ENCODE results near the gene FRMPD2. TPM values are rescaled to one million over a fixed set of nuclear protein-coding genes. Genes with fewer than 3 reads are reported as not detected.
"Not testable (repeated sequence)": the region's sequence is repeated elsewhere in the genome, so short reads cannot be mapped to it uniquely, and the experiment has no call there.

Gene FRMPD2
- total and polyA plus RNA-seq, 8 donors, result 0.06 to 3.2 (median 2.1) TPM

DNA sequence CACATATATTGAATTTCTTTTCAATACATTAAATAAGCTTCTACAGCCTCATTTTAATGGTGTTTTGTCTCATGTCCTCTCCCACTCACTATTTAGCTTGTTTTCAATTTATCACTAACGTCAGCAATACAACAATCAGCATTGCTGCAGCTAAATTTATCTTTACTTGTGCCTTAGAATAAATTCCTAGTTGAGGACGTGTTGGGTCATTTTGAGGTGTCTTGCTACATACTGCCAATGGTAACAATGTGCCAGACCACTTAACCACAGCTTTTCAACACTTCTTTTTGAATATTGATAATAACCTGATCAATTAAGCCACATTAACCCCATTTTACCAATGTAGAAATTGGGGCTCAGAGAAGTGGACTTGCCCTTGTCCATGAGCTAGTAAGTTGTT, 26.0 kb downstream of the FRMPD2 start:
- DNase-seq (no peak), ATAC-seq (no peak)
- Histone ChIP-seq H3K36me3 (no peaks in the 10 kb centered on the region), H3K4me3 (no peak overlapping the region), H3K27me3 (no peaks in the 10 kb centered on the region), H3K4me1 (no peaks in the 10 kb centered on the region), H3K9me3 (no peaks in the 10 kb centered on the region), H3K27ac (no peak overlapping the region)
- intact Hi-C loops (cut with DNase I), result no loop called here
- TF ChIP-seq, protein P1, sequence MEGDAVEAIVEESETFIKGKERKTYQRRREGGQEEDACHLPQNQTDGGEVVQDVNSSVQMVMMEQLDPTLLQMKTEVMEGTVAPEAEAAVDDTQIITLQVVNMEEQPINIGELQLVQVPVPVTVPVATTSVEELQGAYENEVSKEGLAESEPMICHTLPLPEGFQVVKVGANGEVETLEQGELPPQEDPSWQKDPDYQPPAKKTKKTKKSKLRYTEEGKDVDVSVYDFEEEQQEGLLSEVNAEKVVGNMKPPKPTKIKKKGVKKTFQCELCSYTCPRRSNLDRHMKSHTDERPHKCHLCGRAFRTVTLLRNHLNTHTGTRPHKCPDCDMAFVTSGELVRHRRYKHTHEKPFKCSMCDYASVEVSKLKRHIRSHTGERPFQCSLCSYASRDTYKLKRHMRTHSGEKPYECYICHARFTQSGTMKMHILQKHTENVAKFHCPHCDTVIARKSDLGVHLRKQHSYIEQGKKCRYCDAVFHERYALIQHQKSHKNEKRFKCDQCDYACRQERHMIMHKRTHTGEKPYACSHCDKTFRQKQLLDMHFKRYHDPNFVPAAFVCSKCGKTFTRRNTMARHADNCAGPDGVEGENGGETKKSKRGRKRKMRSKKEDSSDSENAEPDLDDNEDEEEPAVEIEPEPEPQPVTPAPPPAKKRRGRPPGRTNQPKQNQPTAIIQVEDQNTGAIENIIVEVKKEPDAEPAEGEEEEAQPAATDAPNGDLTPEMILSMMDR (IDR thresholded peaks at IDR 0.05), result no peak

DNA sequence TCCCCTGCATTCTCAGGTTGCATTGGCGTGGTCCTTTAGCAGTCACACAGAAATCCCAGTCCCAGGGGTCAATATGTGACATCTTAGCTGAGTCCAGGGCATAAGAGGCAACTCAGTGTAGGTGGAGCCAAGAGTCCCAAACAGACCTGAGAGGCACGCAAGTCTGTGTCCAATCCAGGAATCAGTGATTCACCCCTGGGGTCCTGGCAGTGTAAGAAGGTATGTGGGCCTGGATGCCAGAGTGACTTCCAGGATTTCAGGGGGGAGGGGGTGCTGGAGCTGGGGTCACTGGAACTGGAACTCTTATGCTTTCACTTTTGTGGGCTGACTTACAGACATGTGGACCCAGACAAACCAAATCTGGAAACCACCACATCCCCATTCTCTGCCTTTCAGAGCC, 26.8 kb downstream of the FRMPD2 start:
- Histone ChIP-seq H3K4me3 (no peak overlapping the region), H3K4me1 (no peaks in the 10 kb centered on the region), H3K9me3 (no peaks in the 10 kb centered on the region), H3K27me3 (no peaks in the 10 kb centered on the region), H3K27ac (no peak overlapping the region), H3K36me3 (no peaks in the 10 kb centered on the region)
- TF ChIP-seq, protein P1 (IDR thresholded peaks at IDR 0.05), result no peak
- no peak for DNase-seq
- intact Hi-C loops (cut with DNase I), result no loop called here
- no peak for ATAC-seq

DNA sequence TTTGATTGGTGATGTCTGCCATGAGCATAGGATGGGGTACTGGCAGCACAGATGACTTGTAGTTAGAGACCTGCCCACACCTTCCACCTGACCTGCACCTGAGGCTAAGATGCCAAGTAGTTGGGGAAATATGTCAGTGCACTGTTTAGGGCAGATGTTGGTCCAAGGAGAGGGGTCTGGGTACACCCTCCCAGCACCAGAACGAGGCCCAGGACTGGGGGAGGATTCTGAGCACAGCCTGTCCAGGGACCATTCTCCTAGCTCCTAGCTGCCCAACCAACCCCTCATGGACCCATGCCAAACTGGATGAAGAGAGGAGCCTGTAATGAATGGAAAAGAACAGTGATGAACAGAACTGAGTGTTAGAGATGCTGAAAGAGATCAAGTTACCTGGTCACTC, 28.0 kb downstream of the FRMPD2 start:
- Histone ChIP-seq H3K4me1 (no peaks in the 10 kb centered on the region), H3K9me3 (no peaks in the 10 kb centered on the region), H3K27me3 (no peaks in the 10 kb centered on the region), H3K4me3 (no peak overlapping the region), H3K36me3 (no peaks in the 10 kb centered on the region), H3K27ac (no peak overlapping the region)
- TF ChIP-seq, protein P1 (IDR thresholded peaks at IDR 0.05), result no peak
- intact Hi-C loops (cut with DNase I), result no loop called here
- ATAC-seq (no peak), DNase-seq (no peak)

DNA sequence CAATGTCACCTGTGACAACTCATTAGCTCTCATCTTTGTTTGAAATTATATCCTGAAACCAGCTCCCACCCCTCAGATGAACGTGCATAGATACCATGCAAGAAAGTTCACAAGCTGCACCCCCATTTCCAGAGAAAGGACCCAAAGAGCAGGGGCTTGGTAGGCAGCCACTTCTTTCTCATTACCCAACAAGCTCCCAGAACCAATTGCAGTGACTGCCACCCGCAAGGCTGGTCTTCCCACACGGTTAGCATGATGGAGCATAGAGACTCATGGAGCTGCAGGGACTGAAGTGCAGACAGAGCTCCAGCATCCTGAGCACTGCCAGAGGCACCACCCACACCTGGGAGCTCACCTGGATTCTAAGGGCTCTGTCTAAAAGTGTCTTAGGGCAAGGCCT, 28.5 kb downstream of the FRMPD2 start:
- Histone ChIP-seq H3K27ac (no peak overlapping the region), H3K4me3 (no peak overlapping the region), H3K27me3 (no peaks in the 10 kb centered on the region), H3K9me3 (no peaks in the 10 kb centered on the region), H3K36me3 (no peaks in the 10 kb centered on the region), H3K4me1 (no peaks in the 10 kb centered on the region)
- ATAC-seq (no peak), DNase-seq (no peak)
- TF ChIP-seq, protein P1 (IDR thresholded peaks at IDR 0.05), result no peak
- intact Hi-C loops (cut with DNase I), result no loop called here

DNA sequence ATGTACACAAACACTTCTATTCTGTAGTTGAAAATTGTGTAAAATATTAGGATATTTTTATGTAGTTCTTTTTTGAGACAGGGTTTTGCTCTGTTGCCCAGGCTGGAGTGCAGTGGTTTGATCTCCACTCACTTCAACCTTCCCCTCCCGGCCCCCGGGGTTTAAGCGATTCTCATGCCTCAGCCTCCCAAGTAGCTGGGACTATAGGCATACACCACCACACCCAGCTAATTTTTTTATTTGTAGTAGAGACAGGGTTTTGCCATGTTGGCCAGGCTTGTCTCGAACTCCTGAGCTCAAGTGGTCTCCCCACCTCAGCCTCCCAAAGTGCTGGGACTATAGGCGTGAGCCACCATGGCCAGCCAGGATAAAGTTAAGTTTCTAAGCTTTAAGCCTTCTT, 30.6 kb downstream of the FRMPD2 start:
- ATAC-seq; H3K27ac ChIP-seq; H3K36me3 ChIP-seq; H3K4me3 ChIP-seq; H3K9me3 ChIP-seq; intact Hi-C loops (cut with DNase I); H3K27me3 ChIP-seq; DNase-seq; H3K4me1 ChIP-seq: not testable (repeated sequence)

DNA sequence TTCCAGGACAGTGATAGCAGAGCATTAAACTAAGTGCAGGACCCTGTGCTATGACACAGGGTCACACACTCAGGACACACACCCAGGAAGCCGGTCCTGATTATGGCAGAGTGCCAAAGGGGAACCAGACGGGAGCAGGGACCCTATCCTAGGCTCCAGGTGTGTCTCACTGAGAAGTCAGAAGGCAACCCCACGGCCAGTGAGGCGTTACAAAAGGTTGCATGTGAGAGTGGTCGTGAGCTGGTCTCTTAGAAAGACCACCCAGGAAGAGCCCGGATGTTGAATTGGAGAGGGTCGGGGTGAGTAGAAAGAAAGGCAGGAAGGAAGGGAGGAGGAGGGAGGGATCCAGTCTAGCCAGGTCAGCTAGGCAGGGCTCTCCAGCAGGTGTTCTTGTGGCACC, 31.0 kb downstream of the FRMPD2 start:
- ATAC-seq (no peak), DNase-seq (no peak)
- Histone ChIP-seq H3K27me3 (no peaks in the 10 kb centered on the region), H3K4me1 (no peaks in the 10 kb centered on the region), H3K36me3 (no peaks in the 10 kb centered on the region), H3K27ac (no peak overlapping the region), H3K4me3 (no peak overlapping the region), H3K9me3 (no peaks in the 10 kb centered on the region)
- intact Hi-C loops (cut with DNase I), result no loop called here
- TF ChIP-seq, protein P1 (IDR thresholded peaks at IDR 0.05), result no peak

Data from left lung (tissue), 10 donors.